Mesodermal cell (in vitro differentiated cells): ENCODE results near the gene GOLPH3L.
"Not testable (repeated sequence)": the region's sequence is repeated elsewhere in the genome, so short reads cannot be mapped to it uniquely, and the experiment has no call there.

Source experiments
- H3K27ac ChIP-seq: 2 replicates; pipeline ENCODE4 v1.7.0; 2013; ENCODE audit warnings: mild to moderate bottlenecking, low read depth, low read length, moderate library complexity; ENCODE audit not compliant: severe bottlenecking
- H3K36me3 ChIP-seq: 2 replicates; pipeline ENCODE4 v1.7.1; 2013; ENCODE audit warnings: mild to moderate bottlenecking, low read length, moderate library complexity; ENCODE audit not compliant: control insufficient read depth, insufficient read depth
- H3K4me1 ChIP-seq: one replicate; pipeline ENCODE4 v1.7.1; 2013; ENCODE audit warnings: mild to moderate bottlenecking, low read length; ENCODE audit not compliant: insufficient read depth, control insufficient read depth, poor library complexity, severe bottlenecking
- H3K4me3 ChIP-seq: 2 replicates; pipeline ENCODE4 v1.7.0; 2013; ENCODE audit warnings: low read length, control low read depth, mild to moderate bottlenecking; ENCODE audit not compliant: insufficient read depth, poor library complexity, severe bottlenecking; ENCODE audit errors: extremely low read depth
- H3K9me3 ChIP-seq: 2 replicates; pipeline ENCODE4 v1.7.1; 2013; ENCODE audit warnings: mild to moderate bottlenecking, low read length, moderate library complexity; ENCODE audit not compliant: control insufficient read depth
- WGBS, 2 experiments: methylation state at CpG; one replicate each; pipeline ENCODE4 v1.1.5; 2013; ENCODE audit warnings: missing lambda C conversion rate in 2 of 2; ENCODE audit not compliant: insufficient coverage in 2 of 2; 5-methylcytosine and 5-hydroxymethylcytosine counted together

GOLPH3L gene

GRCh38 chr1:150602372-150602771, 94.6 kb downstream of the GOLPH3L start:
- WGBS, 2 experiments = 97 to 100% methylated on average over 6 to 7 of the region's 12 CpGs
- H3K27ac ChIP-seq, H3K4me3 ChIP-seq, H3K36me3 ChIP-seq, H3K9me3 ChIP-seq: not testable (repeated sequence)
- peaks cover 19% of the 10 kb centered on the region for H3K4me1 ChIP-seq

- peaks cover 4% of the 10 kb centered on the region for H3K36me3 ChIP-seq
- H3K4me3 ChIP-seq = no peak overlapping the region
- H3K27ac ChIP-seq = no peak overlapping the region
- no peaks in the 10 kb centered on the region for H3K9me3 ChIP-seq
- peaks cover 19% of the 10 kb centered on the region for H3K4me1 ChIP-seq
Observed at GRCh38 chr1:150601540-150601939, 95.4 kb downstream of the GOLPH3L start.

GRCh38 chr1:150598346-150598745, 98.6 kb downstream of the GOLPH3L start:
- not testable (repeated sequence) for H3K9me3 ChIP-seq, H3K36me3 ChIP-seq, H3K4me1 ChIP-seq, H3K27ac ChIP-seq, H3K4me3 ChIP-seq
- 100% methylated on average over 2 to 3 of the region's 4 CpGs for WGBS, 2 experiments

GRCh38 chr1:150596976-150597375, 100.0 kb downstream of the GOLPH3L start:
- WGBS, 2 experiments = 80 to 100% methylated on average over 1 to 2 of the region's 3 CpGs
- H3K27ac ChIP-seq = no peak overlapping the region

More at GRCh38 chr1:150596976-150597375, 100.0 kb downstream of the GOLPH3L start:
- no peaks in the 10 kb centered on the region for H3K9me3 ChIP-seq
- H3K36me3 ChIP-seq = peaks cover 9% of the 10 kb centered on the region
- no peak overlapping the region for H3K4me3 ChIP-seq
- H3K4me1 ChIP-seq = no peaks in the 10 kb centered on the region
